Right renal cortex interstitium (tissue), 3 donors: Measurements from ENCODE around the gene ASPDH. TPM values are rescaled to one million over a fixed set of nuclear protein-coding genes. Genes with fewer than 3 reads are reported as not detected.

Experiments used
- polyA plus RNA-seq, 3 donors: library from polyadenylated mRNA; unstranded; fragments of 120-200 nt; gene quantifications; one replicate each; pipeline ENCODE4 v1.2.1, GENCODE V29; 2013; ENCODE audit not compliant: insufficient read length in 3 of 3

ASPDH gene
- polyA plus RNA-seq, 3 donors: 5.5 to 8.3 (median 8.1) TPM

Other genes with a start within 250 kb of the ASPDH start
- gene KCNC3, start 184.5 kb downstream of the ASPDH start, polyA plus RNA-seq: 10 to 100 TPM; 23.8 to 27.2 (median 27.1) TPM
- gene NAPSA, start 148.3 kb downstream of the ASPDH start, polyA plus RNA-seq: 1 to 10 TPM; 8.2 to 9.4 (median 8.7) TPM
- 10 to 100 TPM; 25.9 to 28.8 (median 27.6) TPM for gene NR1H2, start 137.5 kb downstream of the ASPDH start, polyA plus RNA-seq
- gene POLD1, start 129.6 kb downstream of the ASPDH start, polyA plus RNA-seq: 10 to 100 TPM; 20.7 to 22.8 (median 21.6) TPM
- under 1 TPM; 0.28 to 0.91 (median 0.82) TPM for gene SPIB, start 95.0 kb downstream of the ASPDH start, polyA plus RNA-seq
- gene MYBPC2, start 81.0 kb downstream of the ASPDH start, polyA plus RNA-seq: under 1 TPM; 0.58 to 0.72 (median 0.67) TPM
- gene EMC10, start 37.4 kb downstream of the ASPDH start, polyA plus RNA-seq: 100 to 1,000 TPM; 103 to 123 (median 107) TPM
- 1 to 10 TPM; 5.9 to 7.8 (median 6.8) TPM for gene GARIN5A, start 37.1 kb downstream of the ASPDH start, polyA plus RNA-seq
- 1 to 10 TPM; 6.4 to 8.8 (median 7.7) TPM for gene JOSD2, start 2.7 kb downstream of the ASPDH start, polyA plus RNA-seq
- 10 to 100 TPM; 12.6 to 15.6 (median 15.0) TPM for gene LRRC4B, start 54.5 kb upstream of the ASPDH start, polyA plus RNA-seq
- 1 to 10 TPM in 1 of 3 donors, under 1 TPM in 2; 0.47 to 1.0 (median 0.65) TPM for gene SYT3, start 126.0 kb upstream of the ASPDH start, polyA plus RNA-seq
- 1 to 10 TPM; 1.7 to 3.8 (median 2.5) TPM for gene C19orf81, start 135.5 kb upstream of the ASPDH start, polyA plus RNA-seq
- 1 to 10 TPM; 3.5 to 5.0 (median 4.9) TPM for gene SHANK1, start 205.9 kb upstream of the ASPDH start, polyA plus RNA-seq
- gene CLEC11A, start 209.5 kb upstream of the ASPDH start, polyA plus RNA-seq: 10 to 100 TPM; 25.3 to 29.9 (median 27.2) TPM